Prostate gland (tissue), 2 donors: ENCODE data around the gene FBXO8.

Experiments
- POLR2A ChIP-seq: fragments of 450-650 bp; IDR thresholded peaks from one replicate; pipeline ENCODE4 v1.6.1; 2016; ENCODE audit warnings: antibody characterized with exemption, mild to moderate bottlenecking
- TF ChIP-seq, protein P1 (sequence below), 4 experiments: fragments of 200-600 bp in 2 of 4; fragments of 450-650 bp in 2 of 4; sonication (generic) in 2 of 4; IDR thresholded peaks; 1 replicate in 3 of 4; 2 replicates in 1 of 4; pipeline ENCODE4 v1.5.1; 2016 to 2019; ENCODE audit warnings: antibody characterized with exemption in 4 of 4, mild to moderate bottlenecking in 2 of 4, moderate library complexity in 2 of 4

GRCh38 chr4:174217273-174218126, 66.0 kb downstream of the FBXO8 start:
- TF ChIP-seq, protein P1, sequence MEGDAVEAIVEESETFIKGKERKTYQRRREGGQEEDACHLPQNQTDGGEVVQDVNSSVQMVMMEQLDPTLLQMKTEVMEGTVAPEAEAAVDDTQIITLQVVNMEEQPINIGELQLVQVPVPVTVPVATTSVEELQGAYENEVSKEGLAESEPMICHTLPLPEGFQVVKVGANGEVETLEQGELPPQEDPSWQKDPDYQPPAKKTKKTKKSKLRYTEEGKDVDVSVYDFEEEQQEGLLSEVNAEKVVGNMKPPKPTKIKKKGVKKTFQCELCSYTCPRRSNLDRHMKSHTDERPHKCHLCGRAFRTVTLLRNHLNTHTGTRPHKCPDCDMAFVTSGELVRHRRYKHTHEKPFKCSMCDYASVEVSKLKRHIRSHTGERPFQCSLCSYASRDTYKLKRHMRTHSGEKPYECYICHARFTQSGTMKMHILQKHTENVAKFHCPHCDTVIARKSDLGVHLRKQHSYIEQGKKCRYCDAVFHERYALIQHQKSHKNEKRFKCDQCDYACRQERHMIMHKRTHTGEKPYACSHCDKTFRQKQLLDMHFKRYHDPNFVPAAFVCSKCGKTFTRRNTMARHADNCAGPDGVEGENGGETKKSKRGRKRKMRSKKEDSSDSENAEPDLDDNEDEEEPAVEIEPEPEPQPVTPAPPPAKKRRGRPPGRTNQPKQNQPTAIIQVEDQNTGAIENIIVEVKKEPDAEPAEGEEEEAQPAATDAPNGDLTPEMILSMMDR (IDR thresholded peaks at IDR 0.05) = no peak
- TF ChIP-seq POLR2A = no peak
